Stomach (tissue), 4 donors: ENCODE measurements around the gene ZFP28.

Experiments
- CTCF ChIP-seq, 7 experiments: fragments of 450-650 bp in 4 of 7; fragments of 200-600 bp in 3 of 7; sonication (generic) in 3 of 7; IDR thresholded peaks; one replicate each; pipeline ENCODE4 v1.5.1; 2016 to 2019; ENCODE audit warnings: antibody characterized with exemption in 7 of 7, control low read depth in 2 of 7, mild to moderate bottlenecking in 1 of 7
- EP300 ChIP-seq: sonication (generic); formaldehyde crosslinking; IDR thresholded peaks from one replicate; pipeline ENCODE4 v1.6.1; 2017; ENCODE audit warnings: antibody characterized with exemption
- POLR2A ChIP-seq, 4 donors: fragments of 450-650 bp; IDR thresholded peaks; one replicate each; pipeline ENCODE4 v1.6.1; 2016; ENCODE audit warnings: antibody characterized with exemption in 4 of 4, control low read depth in 2 of 4, mild to moderate bottlenecking in 1 of 4, moderate library complexity in 1 of 4
- POLR2AphosphoS5 ChIP-seq, 3 donors: sonication (generic); formaldehyde crosslinking; IDR thresholded peaks; one replicate each; pipeline ENCODE4 v1.6.1; 2016; ENCODE audit warnings: antibody characterized with exemption in 3 of 3

GRCh38 chr19:56508290-56508778 is 30.4 kb upstream of the ZFP28 start:
- TF ChIP-seq CTCF (IDR thresholded peaks at IDR 0.05) (no peak), POLR2A (IDR thresholded peaks at IDR 0.05) (no peak), EP300 (no peak), POLR2AphosphoS5 (IDR thresholded peaks at IDR 0.05) (no peak)
